Loucy (cell line): ENCODE data around the gene THEM5.

Experiments used
- H2AFZ ChIP-seq: fragments of 200-600 bp; sonication (generic); 2 replicates; pipeline ENCODE4 v1.6.0; 2016; ENCODE audit warnings: antibody characterized with exemption, mild to moderate bottlenecking, low read length, moderate library complexity
- H3F3A ChIP-seq: fragments of 200-600 bp; 2 replicates; pipeline ENCODE4 v1.6.0; 2016; ENCODE audit warnings: antibody characterized with exemption, low read depth, mild to moderate bottlenecking
- H3K27me3 ChIP-seq: fragments of 200-600 bp; sonication (generic); 2 replicates; pipeline ENCODE4 v1.6.1; 2014; ENCODE audit warnings: low read length, mild to moderate bottlenecking; ENCODE audit not compliant: insufficient read depth, poor library complexity, severe bottlenecking
- H3K36me3 ChIP-seq: fragments of 200-600 bp; sonication (generic); 2 replicates; pipeline ENCODE4 v1.6.1; 2016; ENCODE audit warnings: low read length; ENCODE audit not compliant: insufficient read depth
- H3K4me1 ChIP-seq: fragments of 200-600 bp; sonication (generic); 2 replicates; pipeline ENCODE4 v1.5.1; 2014; ENCODE audit warnings: low read length, mild to moderate bottlenecking; ENCODE audit not compliant: insufficient read depth, poor library complexity, severe bottlenecking
- H3K4me2 ChIP-seq: fragments of 200-600 bp; sonication (generic); 2 replicates; pipeline ENCODE4 v1.6.0; 2014; ENCODE audit warnings: antibody characterized with exemption, low read length, low read depth, mild to moderate bottlenecking; ENCODE audit not compliant: poor library complexity, severe bottlenecking
- H3K4me3 ChIP-seq: fragments of 200-600 bp; sonication (generic); 2 replicates; pipeline ENCODE4 v1.5.1; 2014; ENCODE audit warnings: low read length, mild to moderate bottlenecking, mixed read lengths; ENCODE audit not compliant: poor library complexity, severe bottlenecking
- H3K79me2 ChIP-seq: fragments of 200-600 bp; sonication (generic); 2 replicates; pipeline ENCODE4 v1.6.1; 2014; ENCODE audit warnings: low read length; ENCODE audit not compliant: insufficient read depth
- H3K9ac ChIP-seq: fragments of 200-600 bp; sonication (generic); 2 replicates; pipeline ENCODE4 v1.6.0; 2014; ENCODE audit warnings: mild to moderate bottlenecking, low read depth, low read length, moderate library complexity; ENCODE audit not compliant: poor library complexity, severe bottlenecking
- H3K9me2 ChIP-seq: fragments of 200-600 bp; sonication (generic); replicated peaks from 2 replicates; pipeline ENCODE4 v1.6.1; 2016; ENCODE audit warnings: low read depth, low read length, mixed read lengths
- H3K9me3 ChIP-seq: fragments of 200-600 bp; sonication (generic); 2 replicates; pipeline ENCODE4 v1.6.1; 2014; ENCODE audit warnings: mild to moderate bottlenecking, antibody characterized with exemption, low read length, low read depth; ENCODE audit not compliant: insufficient read depth
- H4K20me1 ChIP-seq: fragments of 200-600 bp; sonication (generic); 2 replicates; pipeline ENCODE4 v1.6.0; 2014; ENCODE audit warnings: antibody characterized with exemption, low read length, mild to moderate bottlenecking; ENCODE audit not compliant: insufficient read depth, poor library complexity, severe bottlenecking
- EZH2phosphoT487 ChIP-seq: fragments of 200-600 bp; IDR thresholded peaks from 2 replicates; pipeline ENCODE4 v1.6.1; 2018; ENCODE audit warnings: antibody characterized with exemption, mild to moderate bottlenecking, moderate library complexity, borderline replicate concordance
- TF ChIP-seq, protein P1 (sequence below): fragments of 200-600 bp; sonication (generic); conservative IDR thresholded peaks from 2 replicates; pipeline ENCODE4 v1.5.1; 2014; ENCODE audit warnings: mild to moderate bottlenecking, antibody characterized with exemption, low read length

The THEM5 gene

DNA sequence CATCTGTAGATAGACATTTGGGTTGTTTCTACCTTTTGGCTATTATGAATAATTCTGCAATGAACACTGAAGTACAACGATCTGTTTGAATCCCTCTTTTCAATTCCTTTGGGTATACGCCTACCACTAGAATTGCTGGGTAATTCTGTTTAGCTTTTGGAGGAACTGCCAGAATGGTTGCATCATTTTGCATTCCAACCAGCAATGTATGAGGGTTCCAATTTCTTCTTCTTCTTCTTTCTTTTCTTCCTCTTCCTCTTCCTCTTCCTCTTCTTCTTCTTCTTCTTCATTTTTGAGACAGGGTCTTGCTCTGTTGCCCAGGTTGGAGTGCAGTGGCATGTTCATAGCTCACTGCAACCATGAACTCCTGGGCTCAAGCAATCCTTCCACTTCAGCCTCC is 13.8 kb upstream of the THEM5 start:
- Histone ChIP-seq H3K4me1 (no peaks in the 10 kb centered on the region), H3F3A (no peaks in the 10 kb centered on the region), H3K9ac (no peak overlapping the region), H3K4me3 (no peak overlapping the region), H4K20me1 (no peaks in the 10 kb centered on the region), H2AFZ (no peak overlapping the region), H3K36me3 (no peaks in the 10 kb centered on the region), H3K9me3 (no peaks in the 10 kb centered on the region), H3K9me2 (no peaks in the 10 kb centered on the region), H3K4me2 (no peak overlapping the region), H3K79me2 (no peaks in the 10 kb centered on the region), H3K27me3 (no peaks in the 10 kb centered on the region)
- TF ChIP-seq, protein P1, sequence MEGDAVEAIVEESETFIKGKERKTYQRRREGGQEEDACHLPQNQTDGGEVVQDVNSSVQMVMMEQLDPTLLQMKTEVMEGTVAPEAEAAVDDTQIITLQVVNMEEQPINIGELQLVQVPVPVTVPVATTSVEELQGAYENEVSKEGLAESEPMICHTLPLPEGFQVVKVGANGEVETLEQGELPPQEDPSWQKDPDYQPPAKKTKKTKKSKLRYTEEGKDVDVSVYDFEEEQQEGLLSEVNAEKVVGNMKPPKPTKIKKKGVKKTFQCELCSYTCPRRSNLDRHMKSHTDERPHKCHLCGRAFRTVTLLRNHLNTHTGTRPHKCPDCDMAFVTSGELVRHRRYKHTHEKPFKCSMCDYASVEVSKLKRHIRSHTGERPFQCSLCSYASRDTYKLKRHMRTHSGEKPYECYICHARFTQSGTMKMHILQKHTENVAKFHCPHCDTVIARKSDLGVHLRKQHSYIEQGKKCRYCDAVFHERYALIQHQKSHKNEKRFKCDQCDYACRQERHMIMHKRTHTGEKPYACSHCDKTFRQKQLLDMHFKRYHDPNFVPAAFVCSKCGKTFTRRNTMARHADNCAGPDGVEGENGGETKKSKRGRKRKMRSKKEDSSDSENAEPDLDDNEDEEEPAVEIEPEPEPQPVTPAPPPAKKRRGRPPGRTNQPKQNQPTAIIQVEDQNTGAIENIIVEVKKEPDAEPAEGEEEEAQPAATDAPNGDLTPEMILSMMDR, result no peak
- TF ChIP-seq EZH2phosphoT487, result no peak

DNA sequence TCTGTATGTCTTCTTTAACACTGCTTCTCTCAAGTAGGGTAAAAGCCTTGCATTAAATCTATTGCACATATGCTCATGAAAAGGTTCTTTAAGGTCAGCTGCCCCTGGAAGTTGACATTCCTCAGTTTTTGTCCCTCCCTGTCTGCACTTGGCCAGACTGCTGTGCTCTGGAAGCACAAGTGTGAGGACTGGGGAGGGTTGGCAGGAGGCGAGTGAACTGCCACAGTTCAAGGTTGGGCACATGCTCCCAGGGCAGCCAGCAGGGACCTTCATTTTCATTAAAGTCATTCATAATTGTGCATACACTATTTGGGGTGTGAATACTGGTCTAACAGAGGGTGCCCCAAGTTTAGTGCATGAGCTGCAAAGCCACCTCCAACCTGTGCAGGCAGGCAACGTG is 10.9 kb upstream of the THEM5 start:
- Histone ChIP-seq H3K79me2 (no peaks in the 10 kb centered on the region), H3F3A (no peaks in the 10 kb centered on the region), H3K9me2 (no peaks in the 10 kb centered on the region), H2AFZ (no peak overlapping the region), H3K4me1 (no peaks in the 10 kb centered on the region), H3K4me3 (no peak overlapping the region), H3K9ac (no peak overlapping the region), H3K27me3 (no peaks in the 10 kb centered on the region), H3K9me3 (no peaks in the 10 kb centered on the region), H3K4me2 (no peak overlapping the region), H3K36me3 (no peaks in the 10 kb centered on the region), H4K20me1 (no peaks in the 10 kb centered on the region)
- no peak for TF ChIP-seq EZH2phosphoT487
- TF ChIP-seq, protein P1, result no peak

DNA sequence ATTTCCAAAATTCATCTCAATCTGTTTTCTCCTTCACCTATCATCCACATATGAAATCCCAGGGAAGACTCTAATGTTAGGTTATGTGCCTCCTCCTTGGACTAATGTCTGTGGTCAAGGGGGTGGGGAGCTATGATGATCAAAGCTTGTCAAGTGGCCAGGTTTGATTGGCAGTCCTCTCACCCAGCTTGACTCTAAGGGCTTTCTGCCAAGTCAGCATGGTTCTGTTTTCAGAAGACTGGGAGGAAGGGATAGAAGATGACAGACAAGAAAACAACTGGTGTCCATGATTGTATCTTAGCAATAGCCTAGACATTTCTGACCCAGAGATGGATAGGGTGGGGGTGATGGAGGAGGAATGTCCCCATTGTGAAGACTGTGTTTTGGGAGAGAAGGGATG is 9.1 kb upstream of the THEM5 start:
- Histone ChIP-seq H3F3A (no peaks in the 10 kb centered on the region), H3K36me3 (no peaks in the 10 kb centered on the region), H3K4me2 (no peak overlapping the region), H3K4me1 (no peaks in the 10 kb centered on the region), H3K9ac (no peak overlapping the region), H3K79me2 (no peaks in the 10 kb centered on the region), H3K9me2 (no peaks in the 10 kb centered on the region), H3K9me3 (no peaks in the 10 kb centered on the region), H4K20me1 (no peaks in the 10 kb centered on the region), H2AFZ (no peak overlapping the region), H3K27me3 (no peaks in the 10 kb centered on the region), H3K4me3 (no peak overlapping the region)
- TF ChIP-seq EZH2phosphoT487, result no peak
- TF ChIP-seq, protein P1, result no peak
